Keratinocyte (primary cell): ENCODE data around the gene STK26. TPM values are rescaled to one million over a fixed set of nuclear protein-coding genes. Genes with fewer than 3 reads are reported as not detected.

Experiments
- DNase-seq: peaks from one replicate; pipeline ENCODE4 v3.0.0-alpha.2; 2011; ENCODE audit warnings: low read depth, missing footprints, low spot score
- FAIRE-seq: peaks from 2 replicates; lab custom pipeline; 2011; peaks lifted over from hg19 to GRCh38; lab: Jason Lieb, UNC
- H2AFZ ChIP-seq: 2 replicates; pipeline ENCODE4 v1.6.0; 2012; ENCODE audit warnings: low read length, control low read depth, inconsistent platforms; ENCODE audit not compliant: control insufficient read depth
- H3K27ac ChIP-seq: 2 replicates; pipeline ENCODE4 v1.5.1; 2011; ENCODE audit warnings: low read length; ENCODE audit not compliant: control insufficient read depth, insufficient read depth
- H3K27me3 ChIP-seq: 3 replicates; pipeline ENCODE4 v1.6.0; 2011; ENCODE audit warnings: low read length; ENCODE audit not compliant: control insufficient read depth, insufficient read depth; ENCODE audit errors: extremely low read depth
- H3K36me3 ChIP-seq, 2 experiments: 2 replicates in 1 of 2; 3 replicates in 1 of 2; pipeline ENCODE4 v1.5.1; 2011; ENCODE audit warnings: low read length in 2 of 2, mild to moderate bottlenecking in 1 of 2; ENCODE audit not compliant: control insufficient read depth in 2 of 2, insufficient read depth in 2 of 2; ENCODE audit errors: extremely low read depth in 1 of 2
- H3K4me1 ChIP-seq: 3 replicates; pipeline ENCODE4 v1.5.1; 2011; ENCODE audit warnings: low read length; ENCODE audit not compliant: control insufficient read depth, insufficient read depth; ENCODE audit errors: extremely low read depth
- H3K4me2 ChIP-seq: 3 replicates; pipeline ENCODE4 v1.6.0; 2011; ENCODE audit warnings: low read depth, low read length; ENCODE audit not compliant: control insufficient read depth, insufficient read depth; ENCODE audit errors: extremely low read depth
- H3K4me3 ChIP-seq, 3 experiments: fragments of 200-600 bp in 1 of 3; sonication (generic) in 1 of 3; 2 replicates in 2 of 3; 3 replicates in 1 of 3; pipeline ENCODE4 v1.5.1; 2011 to 2016; ENCODE audit warnings: low read length in 3 of 3, mild to moderate bottlenecking in 3 of 3, control low read depth in 2 of 3, inconsistent platforms in 1 of 3, low read depth in 1 of 3, mixed read lengths in 1 of 3, mixed run types in 1 of 3, moderate library complexity in 1 of 3; ENCODE audit not compliant: control insufficient read depth in 2 of 3, insufficient read depth in 2 of 3; ENCODE audit errors: extremely low read depth in 1 of 3
- H3K79me2 ChIP-seq: 2 replicates; pipeline ENCODE4 v1.6.0; 2012; ENCODE audit warnings: low read length; ENCODE audit not compliant: control insufficient read depth, insufficient read depth
- H3K9ac ChIP-seq: 3 replicates; pipeline ENCODE4 v1.6.0; 2011; ENCODE audit warnings: low read length; ENCODE audit not compliant: control insufficient read depth, insufficient read depth; ENCODE audit errors: extremely low read depth
- H3K9me1 ChIP-seq: 3 replicates; pipeline ENCODE4 v1.6.0; 2011; ENCODE audit warnings: low read length; ENCODE audit not compliant: control insufficient read depth, insufficient read depth; ENCODE audit errors: extremely low read depth
- H3K9me3 ChIP-seq: 2 replicates; pipeline ENCODE4 v1.5.1; 2012; ENCODE audit warnings: low read depth, low read length; ENCODE audit not compliant: control insufficient read depth
- H4K20me1 ChIP-seq: 3 replicates; pipeline ENCODE4 v1.6.0; 2011; ENCODE audit warnings: low read length; ENCODE audit not compliant: control insufficient read depth, insufficient read depth; ENCODE audit errors: extremely low read depth
- EZH2 ChIP-seq: IDR thresholded peaks from one replicate; pipeline ENCODE4 v1.6.1; 2012; ENCODE audit warnings: inconsistent platforms, mild to moderate bottlenecking, low read length, moderate library complexity
- dilution Hi-C: fragments of 300-500 bp; cut with MboI; formaldehyde crosslinking; loops from one replicate; pipeline ENCODE4 v1.7.0; 2020; ENCODE audit warnings: low sequenced_read_pairs; ENCODE audit not compliant: extremely low pct_ligation_motif_present
- polyA plus RNA-seq, 5 experiments: library from polyadenylated mRNA; depleted of rRNA in 3 of 5; stranded (reverse) in 3 of 5; stranded (forward) in 1 of 5; unstranded in 1 of 5; fragments of >200 nt; gene quantifications; 1 replicate in 1 of 5; 2 replicates in 3 of 5; 3 replicates in 1 of 5; pipeline versions ENCODE4 v1.2.1 to v1.2.3, GENCODE V29; 2011 to 2012; ENCODE audit warnings: missing spikeins in 2 of 5, low read depth in 1 of 5, low replicate concordance in 1 of 5
- TF ChIP-seq, protein P1 (sequence below), 3 experiments: IDR thresholded peaks in 1 of 3; conservative IDR thresholded peaks in 1 of 3; optimal IDR thresholded peaks in 1 of 3; 2 replicates in 2 of 3; 3 replicates in 1 of 3; pipeline versions ENCODE3 to v1.5.1; 2011; ENCODE audit warnings: low read length in 3 of 3, mild to moderate bottlenecking in 3 of 3, moderate library complexity in 2 of 3, control low read depth in 1 of 3, inconsistent platforms in 1 of 3; ENCODE audit not compliant: insufficient read depth in 2 of 3; ENCODE audit errors: extremely low read depth in 1 of 3

Gene STK26
- polyA plus RNA-seq, 1 donor (not counting 4 experiments of a cell fraction or from before 2014, with no cell fraction given): 32.3 TPM

DNA sequence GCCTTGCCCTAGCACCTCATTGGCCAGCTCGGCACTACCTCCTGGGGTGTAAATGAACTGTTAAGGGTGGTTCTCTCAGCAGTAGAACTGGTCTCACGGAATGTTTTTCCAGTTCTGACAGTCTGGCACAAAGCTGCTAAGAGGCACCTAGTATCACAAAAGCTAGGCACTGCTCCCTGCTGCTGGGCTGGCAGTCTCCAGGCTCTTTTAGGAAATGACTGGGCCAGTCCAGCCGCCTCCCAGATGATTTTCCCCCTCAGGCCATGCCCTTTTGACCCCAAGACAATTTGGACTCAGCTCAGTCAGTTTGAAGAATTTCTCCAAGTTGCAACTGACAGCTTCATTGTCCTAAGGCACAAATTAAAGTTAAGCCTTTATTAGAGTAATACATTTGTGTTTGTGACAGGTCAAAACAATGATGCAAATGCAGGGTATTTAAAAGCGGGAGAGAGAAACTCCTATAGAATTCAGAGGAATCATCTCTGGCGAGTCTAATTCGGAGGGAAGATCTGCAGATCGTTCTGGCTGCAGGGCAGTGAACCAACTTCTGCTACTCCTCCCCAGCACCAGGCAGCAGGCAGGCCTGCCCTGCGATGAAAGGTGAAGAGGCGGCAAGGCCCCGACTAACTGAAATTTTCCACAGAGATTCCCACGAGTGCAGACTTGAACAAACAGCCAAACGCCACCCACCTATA lies 96.9 kb downstream of the STK26 start:
- Histone ChIP-seq H3K27me3 (no peaks in the 10 kb centered on the region), H3K4me3 (no peak overlapping the region), H3K79me2 (no peaks in the 10 kb centered on the region), H3K36me3 (no peaks in the 10 kb centered on the region), H2AFZ (no peak overlapping the region), H3K9me1 (no peaks in the 10 kb centered on the region), H3K9ac (no peak overlapping the region), H3K4me1 (no peaks in the 10 kb centered on the region), H3K4me2 (no peak overlapping the region), H3K9me3 (no peaks in the 10 kb centered on the region), H3K27ac (no peak overlapping the region), H4K20me1 (no peaks in the 10 kb centered on the region)
- DNase-seq (no peak), FAIRE-seq (no peak)
- dilution Hi-C loops: no loop called here
- no peak for TF ChIP-seq EZH2
- TF ChIP-seq, protein P1, sequence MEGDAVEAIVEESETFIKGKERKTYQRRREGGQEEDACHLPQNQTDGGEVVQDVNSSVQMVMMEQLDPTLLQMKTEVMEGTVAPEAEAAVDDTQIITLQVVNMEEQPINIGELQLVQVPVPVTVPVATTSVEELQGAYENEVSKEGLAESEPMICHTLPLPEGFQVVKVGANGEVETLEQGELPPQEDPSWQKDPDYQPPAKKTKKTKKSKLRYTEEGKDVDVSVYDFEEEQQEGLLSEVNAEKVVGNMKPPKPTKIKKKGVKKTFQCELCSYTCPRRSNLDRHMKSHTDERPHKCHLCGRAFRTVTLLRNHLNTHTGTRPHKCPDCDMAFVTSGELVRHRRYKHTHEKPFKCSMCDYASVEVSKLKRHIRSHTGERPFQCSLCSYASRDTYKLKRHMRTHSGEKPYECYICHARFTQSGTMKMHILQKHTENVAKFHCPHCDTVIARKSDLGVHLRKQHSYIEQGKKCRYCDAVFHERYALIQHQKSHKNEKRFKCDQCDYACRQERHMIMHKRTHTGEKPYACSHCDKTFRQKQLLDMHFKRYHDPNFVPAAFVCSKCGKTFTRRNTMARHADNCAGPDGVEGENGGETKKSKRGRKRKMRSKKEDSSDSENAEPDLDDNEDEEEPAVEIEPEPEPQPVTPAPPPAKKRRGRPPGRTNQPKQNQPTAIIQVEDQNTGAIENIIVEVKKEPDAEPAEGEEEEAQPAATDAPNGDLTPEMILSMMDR (optimal IDR thresholded peaks at IDR 0.05 in 1 of 3, IDR thresholded peaks at IDR 0.05 in 1 of 3, conservative IDR thresholded peaks at IDR 0.05 in 1 of 3; ENCODE audit: extremely low read depth in 1 of 3, insufficient read depth in 2 of 3, low read length in 3 of 3): no peak

DNA sequence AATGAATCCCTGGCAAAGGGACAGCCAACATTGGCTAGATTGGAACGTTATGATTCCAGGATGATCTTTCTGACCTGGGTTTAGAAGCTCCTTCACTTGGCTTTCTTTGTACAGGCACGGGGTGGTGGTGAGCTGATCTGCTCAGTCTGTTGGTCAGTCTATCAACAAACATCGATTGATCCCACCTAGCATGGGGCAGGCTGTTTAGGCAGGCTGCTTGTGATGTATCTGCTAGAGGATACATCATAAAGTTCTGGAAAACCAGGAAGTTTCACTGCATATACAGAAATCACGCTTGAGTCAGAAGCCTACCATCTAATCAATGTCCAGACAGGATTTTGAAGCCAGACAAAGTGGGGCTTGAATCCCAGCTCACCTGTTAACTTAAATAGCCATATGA lies 97.8 kb downstream of the STK26 start:
- H3K4me1 ChIP-seq: no peaks in the 10 kb centered on the region
- H2AFZ ChIP-seq: no peak overlapping the region
- H3K27ac ChIP-seq: no peak overlapping the region

More for the DNA sequence above, 97.8 kb downstream of the STK26 start:
- dilution Hi-C loops: no loop called here
- Histone ChIP-seq H3K9me3 (no peaks in the 10 kb centered on the region), H3K27me3 (no peaks in the 10 kb centered on the region), H3K4me2 (no peak overlapping the region), H3K79me2 (no peaks in the 10 kb centered on the region), H3K9ac (no peak overlapping the region), H3K36me3 (no peaks in the 10 kb centered on the region), H3K4me3 (no peak overlapping the region), H3K9me1 (no peaks in the 10 kb centered on the region), H4K20me1 (no peaks in the 10 kb centered on the region)
- no peak for TF ChIP-seq EZH2
- TF ChIP-seq, protein P1 (optimal IDR thresholded peaks at IDR 0.05 in 1 of 3, IDR thresholded peaks at IDR 0.05 in 1 of 3, conservative IDR thresholded peaks at IDR 0.05 in 1 of 3; ENCODE audit: extremely low read depth in 1 of 3, insufficient read depth in 2 of 3, low read length in 3 of 3): no peak
- no peak for FAIRE-seq
- DNase-seq: no peak

Other genes starting within 250 kb of the STK26 start
- 0.01 to 0.03 TPM in 2 of 3 replicates, not detected in the other for gene FRMD7, start 104.7 kb downstream of the STK26 start, polyA plus RNA-seq
- 11.3 to 15.1 TPM (median 13.5 TPM) in 3 replicates for gene RAP2C, start 196.1 kb downstream of the STK26 start, polyA plus RNA-seq